H1 (cell line): ENCODE results near the gene KAZALD1. TPM values are rescaled to one million over a fixed set of nuclear protein-coding genes. Genes with fewer than 3 reads are reported as not detected.

Experiments
- CTCF ChIA-PET: fragments of 300-600 bp; sonication (Branson Sonifier 250); formaldehyde crosslinking; loops from one replicate; lab custom pipeline; 2021; ENCODE audit not compliant: partially characterized antibody; lab: Charles Lee
- POLR2A ChIA-PET: fragments of 300-600 bp; sonication (Branson Sonifier 250); formaldehyde crosslinking; loops from one replicate; lab custom pipeline; 2021; ENCODE audit warnings: inconsistent platforms; ENCODE audit not compliant: partially characterized antibody; lab: Charles Lee
- DNase-seq, 2 experiments: peaks; one replicate each; pipeline versions ENCODE4 v3.0.0 to v3.0.0-alpha.2; 2010 to 2022; ENCODE audit warnings: low spot score in 2 of 2, low read depth in 1 of 2, mixed read lengths in 1 of 2
- FAIRE-seq: peaks from 2 replicates; lab custom pipeline; 2011; peaks lifted over from hg19 to GRCh38; lab: Jason Lieb, UNC
- H2AFZ ChIP-seq: 2 replicates; pipeline ENCODE4 v1.8.1; 2012; ENCODE audit warnings: low read length, inconsistent platforms
- H2AK5ac ChIP-seq: 2 replicates; pipeline ENCODE4 v1.6.1; 2013; ENCODE audit warnings: low read depth, low read length
- H2BK120ac ChIP-seq: replicated peaks from 2 replicates; pipeline ENCODE3; 2013; ENCODE audit warnings: low read depth, low read length, inconsistent platforms
- H2BK12ac ChIP-seq: 2 replicates; pipeline ENCODE4 v1.6.1; 2013; ENCODE audit warnings: low read depth, low read length
- H2BK15ac ChIP-seq: 2 replicates; pipeline ENCODE4 v1.6.1; 2013; ENCODE audit warnings: low read length
- H2BK20ac ChIP-seq: 2 replicates; pipeline ENCODE4 v1.6.1; 2013; ENCODE audit warnings: low read length
- H2BK5ac ChIP-seq: 2 replicates; pipeline ENCODE4 v1.6.1; 2013; ENCODE audit warnings: low read depth, low read length
- H3K14ac ChIP-seq: 2 replicates; pipeline ENCODE4 v1.6.1; 2013; ENCODE audit warnings: inconsistent platforms; ENCODE audit not compliant: insufficient read length
- H3K18ac ChIP-seq: 2 replicates; pipeline ENCODE4 v1.6.1; 2013; ENCODE audit warnings: low read length; ENCODE audit errors: extremely low read depth
- H3K23ac ChIP-seq: 2 replicates; pipeline ENCODE4 v1.6.1; 2013; ENCODE audit warnings: inconsistent platforms; ENCODE audit not compliant: insufficient read length
- H3K23me2 ChIP-seq: 2 replicates; pipeline ENCODE4 v1.6.1; 2013; ENCODE audit warnings: low read depth, low read length
- H3K27ac ChIP-seq: 2 replicates; pipeline ENCODE4 v1.6.1; 2011; ENCODE audit warnings: low read depth, low read length, inconsistent platforms
- H3K27me3 ChIP-seq, 4 experiments: replicated peaks in 1 of 4; 1 replicate in 1 of 4; 2 replicates in 3 of 4; pipeline versions ENCODE4 v1.6.1 to v1.8.1; 2011 to 2013; ENCODE audit warnings: low read length in 3 of 4, mild to moderate bottlenecking in 3 of 4, inconsistent platforms in 2 of 4, mixed read lengths in 2 of 4, moderate library complexity in 1 of 4; ENCODE audit not compliant: control insufficient read depth in 3 of 4, insufficient read depth in 3 of 4; ENCODE audit errors: extremely low read depth in 1 of 4
- H3K36me3 ChIP-seq, 4 experiments: 2 replicates each; pipeline versions ENCODE4 v1.6.1 to v1.8.1; 2011 to 2013; ENCODE audit warnings: mild to moderate bottlenecking in 4 of 4, low read length in 3 of 4, moderate library complexity in 2 of 4, control low read depth in 1 of 4, inconsistent platforms in 1 of 4; ENCODE audit not compliant: insufficient read depth in 4 of 4, control insufficient read depth in 2 of 4
- H3K4ac ChIP-seq: replicated peaks from 2 replicates; pipeline ENCODE3; 2013; ENCODE audit warnings: low read length, low read depth, mixed read lengths, inconsistent platforms; ENCODE audit not compliant: insufficient read length
- H3K4me1 ChIP-seq, 4 experiments: replicated peaks in 1 of 4; 1 replicate in 1 of 4; 2 replicates in 3 of 4; pipeline versions ENCODE4 v1.6.1 to v1.8.1; 2011 to 2013; ENCODE audit warnings: low read length in 3 of 4, inconsistent platforms in 2 of 4, mixed read lengths in 1 of 4; ENCODE audit not compliant: insufficient read depth in 4 of 4, control insufficient read depth in 3 of 4
- H3K4me2 ChIP-seq, 2 experiments: 2 replicates each; pipeline versions ENCODE4 v1.6.1 to v1.8.1; 2011 to 2013; ENCODE audit warnings: low read depth in 2 of 2, low read length in 2 of 2, control low read depth in 1 of 2, inconsistent platforms in 1 of 2, mild to moderate bottlenecking in 1 of 2; ENCODE audit not compliant: insufficient read depth in 1 of 2
- H3K4me3 ChIP-seq, 4 experiments: fragments of 200-600, 300-600 bp in 1 of 4; sonication (generic), shearing (Covaris generic), sonication (Bioruptor Twin) in 1 of 4; 2 replicates each; pipeline versions ENCODE4 v1.5.1 to v1.8.1; 2011 to 2016; ENCODE audit warnings: low read length in 4 of 4, low read depth in 3 of 4, control low read depth in 2 of 4, inconsistent platforms in 2 of 4, mild to moderate bottlenecking in 2 of 4, mixed read lengths in 1 of 4, moderate library complexity in 1 of 4; ENCODE audit not compliant: insufficient read depth in 2 of 4; ENCODE audit errors: extremely low read depth in 1 of 4
- H3K56ac ChIP-seq: replicated peaks from 2 replicates; pipeline ENCODE3; 2013; ENCODE audit warnings: low read depth, mild to moderate bottlenecking, mixed read lengths, low read length, inconsistent platforms; ENCODE audit not compliant: insufficient read length
- H3K79me1 ChIP-seq: 2 replicates; pipeline ENCODE4 v1.6.1; 2013; ENCODE audit warnings: low read depth, low read length, control low read depth
- H3K79me2 ChIP-seq, 2 experiments: 2 replicates each; pipeline versions ENCODE4 v1.6.1 to v1.8.1; 2012 to 2013; ENCODE audit warnings: low read length in 2 of 2, mild to moderate bottlenecking in 2 of 2, inconsistent platforms in 1 of 2; ENCODE audit not compliant: insufficient read depth in 2 of 2, control insufficient read depth in 1 of 2
- H3K9ac ChIP-seq, 4 experiments: replicated peaks in 1 of 4; 1 replicate in 1 of 4; 2 replicates in 3 of 4; pipeline versions ENCODE4 v1.6.1 to v1.8.1; 2011 to 2013; ENCODE audit warnings: low read depth in 3 of 4, low read length in 3 of 4, control low read depth in 2 of 4, mild to moderate bottlenecking in 2 of 4, moderate library complexity in 2 of 4, inconsistent platforms in 1 of 4; ENCODE audit errors: extremely low read depth in 1 of 4
- H3K9me3 ChIP-seq, 2 experiments: 2 replicates each; pipeline versions ENCODE4 v1.6.1 to v1.8.1; 2012 to 2013; ENCODE audit warnings: mild to moderate bottlenecking in 2 of 2, moderate library complexity in 2 of 2, control low read depth in 1 of 2, inconsistent platforms in 1 of 2, low read depth in 1 of 2, low read length in 1 of 2, mixed read lengths in 1 of 2; ENCODE audit not compliant: insufficient read depth in 2 of 2
- H4K20me1 ChIP-seq, 2 experiments: replicated peaks in 1 of 2; 2 replicates each; pipeline versions ENCODE3 to v1.8.1; 2011 to 2013; ENCODE audit warnings: inconsistent platforms in 2 of 2, low read length in 2 of 2, mild to moderate bottlenecking in 1 of 2; ENCODE audit not compliant: insufficient read depth in 2 of 2, control insufficient read depth in 1 of 2
- H4K5ac ChIP-seq: 2 replicates; pipeline ENCODE4 v1.6.1; 2013; ENCODE audit warnings: low read length, low read depth, mixed read lengths, inconsistent platforms; ENCODE audit not compliant: insufficient read length
- H4K8ac ChIP-seq: 2 replicates; pipeline ENCODE4 v1.8.0; 2013; ENCODE audit warnings: mild to moderate bottlenecking, moderate library complexity, low read length, inconsistent platforms; ENCODE audit not compliant: insufficient read depth; ENCODE audit errors: extremely low read depth
- H4K91ac ChIP-seq: replicated peaks from 2 replicates; pipeline ENCODE3; 2013; ENCODE audit warnings: low read length, mixed read lengths, inconsistent platforms; ENCODE audit not compliant: insufficient read length
- BACH1 ChIP-seq: IDR thresholded peaks from 2 replicates; pipeline ENCODE4 v1.6.1; 2012; ENCODE audit warnings: low read length, improper control_type of control experiment
- BCL11A ChIP-seq, 2 experiments: IDR thresholded peaks; one replicate each; pipeline ENCODE4 v1.6.1; 2011; ENCODE audit warnings: low read depth in 2 of 2, low read length in 2 of 2, mild to moderate bottlenecking in 2 of 2
- CHD2 ChIP-seq: IDR thresholded peaks from 2 replicates; pipeline ENCODE4 v1.6.1; 2012; ENCODE audit warnings: low read length, improper control_type of control experiment
- CREB1 ChIP-seq: IDR thresholded peaks from 2 replicates; pipeline ENCODE4 v1.6.1; 2012; ENCODE audit warnings: inconsistent platforms
- CTBP2 ChIP-seq: IDR thresholded peaks from 2 replicates; pipeline ENCODE4 v1.7.0; 2011; ENCODE audit warnings: borderline replicate concordance, mild to moderate bottlenecking, moderate library complexity, mixed read lengths, low read length; ENCODE audit not compliant: insufficient read depth, insufficient read length
- GTF2F1 ChIP-seq: IDR thresholded peaks from 2 replicates; pipeline ENCODE4 v1.6.1; 2012; ENCODE audit warnings: low read depth, low read length, improper control_type of control experiment, borderline replicate concordance
- HDAC2 ChIP-seq, 2 experiments: fragments of 300-600 bp in 1 of 2; sonication (generic) in 1 of 2; IDR thresholded peaks; 2 replicates each; pipeline ENCODE4 v1.6.1; 2011 to 2012; ENCODE audit warnings: low read depth in 2 of 2, low read length in 2 of 2, mild to moderate bottlenecking in 2 of 2, moderate library complexity in 2 of 2, borderline replicate concordance in 1 of 2, inconsistent platforms in 1 of 2
- JUND ChIP-seq: IDR thresholded peaks from 2 replicates; pipeline ENCODE4 v1.6.1; 2011; ENCODE audit warnings: mild to moderate bottlenecking, improper control_type of control experiment, low read length
- MAFK ChIP-seq: IDR thresholded peaks from 2 replicates; pipeline ENCODE4 v1.6.1; 2012; ENCODE audit warnings: low read depth, mild to moderate bottlenecking, improper control_type of control experiment, low read length
- PHF8 ChIP-seq: fragments of 200-600 bp; sonication (generic); conservative IDR thresholded peaks from 2 replicates; pipeline ENCODE4 v1.7.1; 2012; ENCODE audit warnings: low read depth, mild to moderate bottlenecking, inconsistent platforms, low read length, moderate library complexity
- SP1 ChIP-seq: IDR thresholded peaks from 2 replicates; pipeline ENCODE4 v1.6.1; 2011; ENCODE audit warnings: low read depth, low read length
- SUZ12 ChIP-seq: fragments of 200-600 bp; sonication (generic); IDR thresholded peaks from 2 replicates; pipeline ENCODE4 v1.6.1; 2012; ENCODE audit warnings: mild to moderate bottlenecking, inconsistent platforms, low read length, moderate library complexity, mixed read lengths
- YY1 ChIP-seq: IDR thresholded peaks from 2 replicates; pipeline ENCODE4 v1.6.1; 2011; ENCODE audit warnings: low read depth, mild to moderate bottlenecking, low read length
- WGBS, 2 experiments: shearing (Covaris generic) in 1 of 2; methylation state at CpG; one replicate each; pipeline versions ENCODE4 v1.1.6 to v1.1.7; 2013 to 2015; ENCODE audit warnings: low lambda C conversion rate in 2 of 2, mixed read lengths in 2 of 2, inconsistent platforms in 1 of 2, low coverage in 1 of 2, missing lambda C conversion rate in 1 of 2; ENCODE audit not compliant: insufficient replicate concordance in 2 of 2, insufficient coverage in 1 of 2, insufficient read length in 1 of 2; ENCODE audit errors: extremely low coverage in 1 of 2, missing lambda C conversion rate in 1 of 2; 5-methylcytosine and 5-hydroxymethylcytosine counted together
- polyA plus RNA-seq, 7 experiments: library from polyadenylated mRNA; depleted of rRNA in 3 of 7; stranded (reverse) in 5 of 7; unstranded in 2 of 7; fragments of >200 nt in 5 of 7; fragments of 200-250 nt in 2 of 7; gene quantifications; 1 replicate in 5 of 7; 2 replicates in 1 of 7; 4 replicates in 1 of 7; pipeline versions ENCODE4 v1.2.1 to v1.2.3, GENCODE V29; 2011 to 2013; ENCODE audit warnings: missing spikeins in 2 of 7, mixed read lengths in 2 of 7
- total RNA-seq: library from RNA; stranded (reverse); fragmentation: NEBNext Ultra II Directional; extraction: Animal tissue kit (Norgen Biotek cat#: 25700); gene quantifications from 2 replicates; pipeline ENCODE4 v1.2.1, GENCODE V29; 2021

KAZALD1 gene
- total and polyA plus RNA-seq, 2 of the 8 experiments (the other 6 are each of a cell fraction or from before 2014, with no cell fraction given), result 0.65 to 1.9 TPM

DNA sequence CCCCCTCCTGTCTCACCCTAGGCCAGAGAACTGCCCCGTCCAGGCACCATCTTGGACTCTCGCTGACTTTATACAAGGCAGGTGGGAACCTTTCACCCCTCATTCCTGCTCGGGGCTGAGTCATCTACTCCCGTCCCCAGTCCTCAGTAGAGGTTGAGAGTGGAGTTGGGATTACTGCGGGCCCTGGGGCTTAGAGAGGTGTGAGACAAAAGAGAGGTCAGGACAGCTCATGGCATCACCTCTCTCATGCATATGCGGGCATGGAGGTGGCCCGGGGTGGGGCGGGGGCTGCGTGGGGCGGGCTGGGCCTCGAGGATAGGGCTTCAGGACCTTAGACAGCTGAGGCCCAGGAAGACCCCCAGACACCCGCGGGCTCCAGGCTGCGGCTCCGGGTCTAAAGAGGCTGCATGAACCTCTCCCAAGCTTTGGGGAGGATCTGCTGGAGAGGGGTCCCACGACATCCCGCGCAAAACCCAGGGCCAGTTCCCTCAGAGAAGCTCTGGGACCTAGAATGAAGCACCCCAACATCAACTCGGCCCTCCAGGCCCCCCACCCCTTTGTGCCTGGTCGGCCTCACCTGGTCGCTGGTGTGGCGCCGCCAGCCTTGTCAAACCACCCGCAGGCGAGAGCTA, 31.2 kb upstream of the KAZALD1 start:
- no peaks in the 10 kb centered on the region for H3K79me2 ChIP-seq
- no peak overlapping the region for H4K5ac ChIP-seq
- DNase-seq, result no peak
- no peak overlapping the region for H3K9ac ChIP-seq
- no peak overlapping the region for H2AFZ ChIP-seq
- no peak overlapping the region for H2BK15ac ChIP-seq
- H4K20me1 ChIP-seq, result peaks cover 0 to 3% of the 10 kb centered on the region in 2 experiments
- no peak overlapping the region for H3K27ac ChIP-seq
- H4K91ac ChIP-seq, result peak overlapping the region; percentile 10
- 17% methylated on average over 20 of the region's 25 CpGs; no CpG with 5 or more reads in 1 of the 2 experiments for WGBS, 2 experiments
- peak overlapping the region; percentile 71 for H3K18ac ChIP-seq
- ChIA-PET POLR2A (interaction anchor here (0.7 to 3.5 kb wide), 9 partner anchors 9 to 43 kb away, joined by 3 to 24 read pairs (median 6); partner anchors contain the start of genes LZTS2, MRPL43 and TWNK), CTCF (interaction anchor here (0.6 to 51.8 kb wide), 22 partner anchors 10 to 562 kb away, joined by 3 to 2176 read pairs (median 4); partner anchors contain the start of genes KAZALD1 and LZTS2)
- no peaks in the 10 kb centered on the region for H3K36me3 ChIP-seq
- H3K4ac ChIP-seq, result no peak overlapping the region
- peak overlapping the region; percentile 91 to 99 for H3K4me2 ChIP-seq
- H3K79me1 ChIP-seq, result no peaks in the 10 kb centered on the region; the same call in 1 of the 2 replicates
- H2AK5ac ChIP-seq, result no peak overlapping the region
- no peak overlapping the region for H3K56ac ChIP-seq
- H3K14ac ChIP-seq, result no peak overlapping the region
- H3K23ac ChIP-seq, result no peak overlapping the region
- H3K9me3 ChIP-seq, result no peaks in the 10 kb centered on the region
- peaks cover 17% of the 10 kb centered on the region for H3K23me2 ChIP-seq
- H2BK5ac ChIP-seq, result no peak overlapping the region; the same call in 1 of the 2 replicates
- no peak overlapping the region for H2BK12ac ChIP-seq
- no peak overlapping the region for H2BK20ac ChIP-seq
- no peak for FAIRE-seq
- H3K4me3 ChIP-seq, result peak overlapping the region; percentile 41 to 66 (median 58); a peak in 7 of 8 replicates
- peaks cover 0 to 26% (median 21%) of the 10 kb centered on the region in 4 experiments; a peak in 6 of 7 replicates for H3K4me1 ChIP-seq
- H4K8ac ChIP-seq, result no peak overlapping the region
- peaks cover 1 to 45% (median 34%) of the 10 kb centered on the region in 4 experiments for H3K27me3 ChIP-seq
- no peak overlapping the region for H2BK120ac ChIP-seq
- no peak for TF ChIP-seq JUND
- TF ChIP-seq SP1, result no peak
- TF ChIP-seq CHD2, result no peak
- TF ChIP-seq SUZ12, result no peak
- no peak for TF ChIP-seq CTBP2
- no peak for TF ChIP-seq GTF2F1
- TF ChIP-seq BACH1, result no peak
- no peak; a peak in 1 of 4 replicates for TF ChIP-seq HDAC2 (IDR thresholded peaks at IDR 0.05; ENCODE audit: borderline replicate concordance in 1 of 2, low read depth in 2 of 2, low read length in 2 of 2)
- 0 out of 2 replicates have a peak, but pooled peaks have one; percentile 21 for TF ChIP-seq CREB1
- TF ChIP-seq MAFK, result no peak
- 0 out of 2 replicates have a peak, but pooled peaks have one; percentile 14 for TF ChIP-seq PHF8
- TF ChIP-seq YY1, result no peak
- TF ChIP-seq BCL11A (IDR thresholded peaks at IDR 0.05; ENCODE audit: low read depth in 2 of 2, low read length in 2 of 2), result no peak
